GM10847 (cell line): ENCODE measurements around the gene ENGASE.

Experiments used
- POLR2A ChIP-seq: IDR thresholded peaks from 2 replicates; pipeline ENCODE4 v1.6.1; 2011; ENCODE audit not compliant: insufficient read length; ENCODE audit errors: extremely low read depth

ENGASE gene

DNA sequence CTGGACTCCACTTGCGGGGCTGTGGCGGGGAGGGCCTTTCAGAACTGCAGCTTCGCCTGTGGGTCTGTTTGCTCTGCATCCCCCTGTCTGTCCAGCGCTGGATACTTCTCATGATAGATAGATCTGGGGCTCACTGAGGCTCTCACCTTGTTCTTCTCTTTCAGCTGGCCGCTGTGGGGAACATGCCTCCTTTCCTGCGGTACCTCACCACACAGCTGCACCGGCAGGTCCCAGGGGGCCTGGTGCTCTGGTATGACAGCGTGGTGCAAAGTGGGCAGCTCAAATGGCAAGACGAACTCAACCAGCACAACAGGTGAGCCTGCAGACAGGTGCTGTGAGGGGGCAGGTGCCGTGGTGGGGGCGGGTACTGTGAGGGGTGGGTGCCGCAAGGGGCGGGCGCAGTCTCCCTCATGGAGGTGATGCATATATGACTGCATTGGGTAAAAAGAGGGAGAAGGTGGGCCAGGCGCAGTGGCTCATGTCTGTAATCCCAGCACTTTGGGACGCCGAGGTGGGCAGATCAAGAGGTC, 6.2 kb downstream of the ENGASE start:
- no peak for TF ChIP-seq POLR2A

DNA sequence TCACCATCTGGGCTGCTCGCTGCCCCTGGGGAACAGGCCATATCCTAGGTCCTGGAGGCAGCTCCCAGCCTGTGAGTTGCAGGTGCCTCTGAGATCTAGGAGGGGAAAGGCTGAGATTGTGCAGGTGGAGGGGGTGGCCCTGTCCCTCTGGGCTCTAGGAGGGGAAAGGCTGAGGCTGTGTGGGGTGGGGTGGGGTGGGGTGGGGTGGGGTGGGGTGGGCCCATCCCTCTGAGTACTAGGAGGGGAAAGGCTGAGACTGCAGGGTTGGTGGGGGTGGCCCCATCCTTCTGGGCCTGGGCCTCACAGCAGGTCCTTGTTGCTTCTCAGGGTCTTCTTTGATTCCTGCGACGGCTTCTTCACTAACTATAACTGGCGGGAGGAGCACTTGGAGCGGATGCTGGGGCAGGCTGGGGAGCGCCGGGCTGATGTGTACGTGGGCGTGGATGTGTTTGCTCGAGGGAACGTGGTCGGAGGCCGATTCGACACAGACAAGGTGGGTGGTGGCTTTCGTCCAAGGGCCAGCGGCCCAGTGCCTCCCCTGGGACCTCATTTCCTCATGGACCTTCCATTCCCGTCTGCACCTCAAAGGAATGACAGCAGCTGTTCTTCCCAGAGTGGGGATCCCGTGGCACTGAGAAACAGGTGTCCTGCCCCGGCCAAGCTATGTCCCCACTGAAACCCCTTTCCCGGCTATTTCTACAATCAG, 7.1 kb downstream of the ENGASE start:
- no peak for TF ChIP-seq POLR2A

DNA sequence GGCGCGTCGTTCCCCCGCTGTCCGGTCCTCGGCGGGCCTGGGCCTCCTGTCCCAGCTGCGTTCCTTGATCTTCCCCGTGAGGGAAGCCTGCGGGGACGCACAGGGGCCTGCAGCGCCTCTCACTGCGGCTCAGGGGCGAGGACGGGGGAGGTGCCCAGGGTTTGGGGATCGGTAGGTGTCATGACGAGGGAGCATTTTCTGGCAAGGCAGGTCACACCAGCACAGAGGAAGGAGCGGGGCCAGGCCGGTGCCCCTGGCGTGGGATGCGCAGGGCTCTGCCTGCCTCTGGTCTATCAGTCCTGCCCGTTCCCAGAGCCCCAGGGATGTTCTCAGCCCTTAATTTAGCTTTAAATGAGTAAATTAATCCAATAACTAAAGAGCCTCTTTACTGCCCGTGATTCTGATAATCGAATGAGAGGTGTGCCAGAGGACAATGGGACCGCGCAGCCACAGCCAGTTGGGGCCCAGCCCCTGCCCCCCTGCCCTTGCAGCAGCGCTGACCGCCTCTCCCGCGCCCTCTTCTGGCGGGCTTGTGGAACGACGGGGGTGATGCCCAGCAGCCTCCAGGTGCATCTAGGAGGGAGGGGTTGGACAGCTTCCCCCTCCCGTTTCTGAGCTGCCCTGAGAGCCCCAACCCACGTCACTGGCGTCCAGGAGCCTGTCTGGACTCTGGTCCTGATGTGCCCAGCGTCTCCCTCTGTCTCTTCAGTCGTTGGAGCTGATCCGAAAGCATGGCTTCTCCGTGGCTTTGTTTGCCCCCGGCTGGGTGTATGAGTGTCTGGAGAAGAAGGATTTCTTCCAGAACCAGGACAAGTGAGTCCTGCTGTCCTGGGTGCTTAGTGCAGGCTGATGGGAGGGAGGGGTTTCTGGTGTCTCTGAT, 7.9 kb downstream of the ENGASE start:
- no peak for TF ChIP-seq POLR2A

DNA sequence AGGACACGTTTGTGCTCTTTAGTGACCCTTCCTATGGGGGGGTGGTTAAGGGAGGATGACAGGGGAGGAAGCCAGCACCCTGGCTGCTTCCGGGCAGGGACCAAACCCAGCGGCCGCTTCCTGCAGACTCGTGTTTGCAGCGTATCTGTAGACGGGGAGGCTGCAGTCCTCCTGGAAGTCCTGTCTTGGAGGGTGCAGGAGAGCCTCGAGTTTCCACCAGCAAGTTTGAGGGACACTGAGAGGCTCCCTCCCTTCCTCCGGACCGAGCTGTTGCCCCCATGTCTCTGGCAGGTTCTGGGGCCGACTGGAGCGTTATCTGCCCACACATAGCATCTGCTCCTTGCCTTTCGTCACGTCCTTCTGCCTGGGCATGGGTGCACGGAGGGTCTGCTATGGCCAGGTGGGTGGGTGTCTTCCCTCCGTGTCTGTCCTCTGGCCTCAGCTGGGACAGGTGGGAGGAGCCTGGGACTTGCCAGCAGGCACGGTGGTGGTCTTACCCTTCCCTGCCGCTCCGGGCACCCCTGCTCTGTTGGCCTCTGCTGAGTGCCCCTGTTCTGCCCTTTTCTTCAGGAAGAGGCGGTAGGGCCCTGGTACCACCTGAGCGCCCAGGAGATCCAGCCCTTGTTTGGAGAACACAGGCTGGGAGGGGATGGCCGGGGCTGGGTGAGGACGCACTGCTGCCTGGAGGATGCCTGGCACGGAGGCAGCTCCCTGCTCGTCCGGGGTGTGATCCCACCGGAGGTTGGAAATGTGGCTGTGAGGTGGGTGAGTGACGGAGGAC, 8.8 kb downstream of the ENGASE start:
- TF ChIP-seq POLR2A: no peak

DNA sequence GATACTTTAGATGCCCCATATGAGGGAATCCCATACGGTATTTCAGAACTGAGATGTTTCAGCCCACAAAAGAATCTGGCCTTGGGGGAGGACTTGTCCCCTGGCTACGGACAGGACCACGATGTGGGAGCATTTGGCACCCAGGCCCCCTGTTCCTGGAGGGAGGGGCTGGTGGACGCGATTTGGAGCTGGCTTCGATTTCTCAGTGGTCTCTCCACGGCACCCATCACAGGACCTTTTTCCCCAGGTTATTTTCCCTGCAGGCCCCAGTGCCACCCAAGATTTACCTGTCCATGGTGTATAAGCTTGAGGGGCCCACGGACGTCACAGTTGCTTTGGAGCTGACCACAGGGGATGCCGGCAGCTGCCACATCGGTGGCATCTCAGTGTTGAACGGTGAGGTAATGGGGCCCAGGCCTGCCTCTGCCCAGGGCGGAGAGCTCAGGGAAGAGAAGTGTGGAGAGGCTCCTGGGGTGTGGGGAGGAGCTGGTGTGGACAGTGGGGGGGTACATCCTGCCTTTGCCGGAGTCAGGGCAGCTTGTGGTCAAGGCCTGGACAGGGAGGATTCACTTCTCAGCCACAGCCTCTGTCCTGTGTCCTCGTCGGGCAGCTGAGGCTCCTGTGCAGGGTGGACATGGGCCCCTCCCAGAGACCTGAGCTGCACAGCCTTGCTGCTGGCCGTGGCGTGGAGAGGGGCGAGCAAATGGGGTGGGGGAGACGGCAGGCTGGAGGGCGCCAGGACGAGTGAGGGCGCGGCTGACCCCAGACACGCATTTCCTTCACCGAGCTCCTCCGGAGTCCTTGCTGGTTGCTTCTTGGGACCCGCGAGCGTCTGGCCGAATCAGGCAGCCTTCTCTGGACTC, 9.9 kb downstream of the ENGASE start:
- no peak for TF ChIP-seq POLR2A

DNA sequence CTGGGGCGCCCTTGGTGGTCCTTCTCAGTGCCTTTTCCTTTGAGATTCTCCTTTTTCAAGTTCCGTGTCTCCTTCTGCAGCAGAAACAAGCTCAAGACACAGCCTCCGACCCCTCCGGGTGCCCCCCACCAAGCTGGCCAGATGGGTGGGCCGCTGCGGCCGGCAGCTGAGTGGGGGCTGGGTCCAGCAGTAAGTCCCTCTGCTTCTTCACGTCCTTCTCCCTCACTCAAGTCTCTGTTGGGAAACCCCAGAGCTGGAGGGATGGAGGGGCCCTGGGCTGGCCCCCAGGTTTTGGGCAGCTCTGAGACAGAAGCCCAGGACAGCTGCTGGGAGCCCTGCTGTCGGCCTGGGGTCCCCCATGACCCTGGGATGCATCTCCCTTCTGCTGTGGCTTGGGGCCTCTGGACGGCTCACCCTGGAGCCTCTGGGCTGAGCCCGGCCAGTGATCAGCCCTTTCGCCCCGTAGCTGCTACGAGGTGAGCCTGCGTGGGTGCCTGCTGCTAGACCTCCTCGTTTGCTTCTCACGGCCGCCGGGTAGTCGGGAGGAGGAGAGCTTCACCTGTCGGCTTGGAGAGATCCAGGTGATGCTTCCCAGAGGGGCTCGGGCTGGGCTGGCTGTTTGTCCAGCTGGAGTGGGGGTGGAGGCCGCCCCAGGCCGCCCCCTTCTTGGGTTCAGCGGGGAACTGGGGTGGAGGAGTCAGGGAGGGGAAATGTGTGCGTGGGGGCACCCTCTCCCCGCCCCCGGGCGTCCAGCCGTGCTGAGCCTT, 10.7 kb downstream of the ENGASE start:
- TF ChIP-seq POLR2A: no peak

DNA sequence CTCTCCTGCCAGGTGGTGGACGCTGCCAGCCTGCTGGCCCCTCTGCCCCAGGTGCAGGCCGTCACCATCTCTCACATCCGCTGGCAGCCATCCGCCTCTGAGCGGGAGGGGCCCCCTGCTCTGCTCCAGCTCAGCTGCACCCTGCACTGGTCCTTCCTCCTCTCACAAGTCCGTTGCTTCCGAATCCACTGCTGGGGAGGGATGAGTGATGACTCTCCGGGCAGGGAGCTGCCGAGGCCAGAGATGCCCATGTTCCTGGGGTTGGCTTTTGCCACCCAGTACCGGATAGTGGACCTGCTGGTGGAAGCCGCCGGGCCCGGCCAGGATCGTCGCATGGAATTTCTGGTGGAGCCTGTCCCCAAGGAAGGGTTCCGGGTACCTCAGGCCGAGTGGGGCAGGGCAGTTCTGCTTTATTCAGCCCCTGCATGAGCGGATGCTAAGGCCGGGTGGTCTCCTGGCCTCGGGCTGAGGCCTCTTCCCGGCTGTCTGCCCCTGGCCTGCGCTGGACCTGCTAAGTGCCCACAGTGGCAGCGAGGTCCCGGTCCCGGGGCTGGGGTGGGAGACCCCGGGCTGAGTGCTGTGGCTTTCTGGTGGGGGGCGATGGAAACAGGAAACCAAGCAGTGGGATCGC, 11.4 kb downstream of the ENGASE start:
- no peak for TF ChIP-seq POLR2A

DNA sequence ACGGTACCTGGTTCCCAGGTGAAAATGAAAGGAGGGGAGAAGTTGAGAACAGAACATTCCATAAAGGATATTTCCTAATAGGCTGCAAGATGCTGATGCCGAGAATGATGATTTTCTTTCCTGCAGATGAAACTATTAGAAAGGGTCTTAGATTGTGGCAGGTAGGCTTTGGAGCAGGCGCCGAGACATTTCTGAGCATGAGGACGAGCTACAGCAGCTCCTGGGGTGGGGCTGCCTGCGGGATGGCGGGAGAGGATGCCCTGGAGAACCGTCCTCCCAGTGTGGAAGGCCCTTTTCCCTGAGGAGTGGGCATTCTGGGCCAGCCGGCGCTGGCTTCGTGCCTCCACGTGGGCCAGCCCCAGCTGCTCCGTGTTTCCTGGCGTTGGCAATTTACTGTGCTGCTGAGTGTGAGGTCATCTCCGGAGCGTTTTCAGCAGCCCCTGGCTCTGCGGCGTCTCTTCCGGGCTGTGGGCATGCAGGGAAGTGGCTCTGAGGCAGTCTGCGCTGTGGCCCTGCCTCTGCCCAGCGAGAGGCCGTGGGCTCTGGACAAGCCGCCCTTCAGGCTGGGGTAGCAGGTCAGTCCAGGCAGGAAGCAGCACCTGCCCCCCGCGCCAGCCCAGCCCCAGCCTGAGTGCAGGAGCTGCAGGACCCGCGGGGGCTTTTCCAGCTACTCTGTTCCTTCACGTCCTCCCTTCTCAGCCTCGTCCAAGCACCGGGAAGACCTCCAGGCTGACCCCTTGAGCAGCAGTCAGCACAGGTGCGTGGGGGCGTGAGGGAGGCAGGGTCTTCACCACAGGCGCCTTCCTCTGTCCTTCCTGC, 12.2 kb downstream of the ENGASE start:
- no peak for TF ChIP-seq POLR2A

DNA sequence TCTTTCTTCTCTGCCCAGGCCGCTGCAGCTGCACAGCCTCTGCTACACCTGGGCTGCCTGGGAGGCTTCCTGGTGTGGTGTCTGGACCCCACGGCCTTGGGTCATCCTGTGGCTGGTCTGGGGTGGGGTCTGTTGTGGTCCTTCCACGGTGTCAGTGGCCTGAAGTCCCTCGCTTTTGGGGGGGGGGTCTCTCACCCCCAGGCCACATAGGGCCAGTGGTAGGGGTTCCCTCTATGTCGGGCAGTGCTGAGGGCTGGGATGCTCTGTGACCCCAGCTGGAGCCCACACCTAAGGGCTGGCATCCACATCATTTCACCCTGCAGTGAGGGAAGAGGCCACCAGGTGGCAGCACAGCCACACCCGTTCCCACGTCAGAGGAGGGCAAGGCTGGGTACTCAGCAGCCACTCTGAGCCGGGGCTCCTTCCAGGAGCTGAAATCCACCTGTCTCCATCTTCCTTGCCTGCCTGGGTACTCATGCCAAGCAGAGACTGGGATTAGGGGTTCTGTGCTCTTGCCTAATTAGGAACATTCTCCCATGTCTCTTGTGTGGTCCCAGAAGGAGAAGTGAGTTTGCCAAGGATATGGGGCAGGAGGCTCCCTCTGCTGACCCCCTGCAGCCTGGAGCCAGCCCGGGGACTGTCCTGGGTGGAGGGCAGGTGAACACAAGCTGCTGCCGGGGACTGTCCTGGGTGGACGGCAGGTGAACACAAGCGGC, 13.0 kb downstream of the ENGASE start:
- no peak for TF ChIP-seq POLR2A

DNA sequence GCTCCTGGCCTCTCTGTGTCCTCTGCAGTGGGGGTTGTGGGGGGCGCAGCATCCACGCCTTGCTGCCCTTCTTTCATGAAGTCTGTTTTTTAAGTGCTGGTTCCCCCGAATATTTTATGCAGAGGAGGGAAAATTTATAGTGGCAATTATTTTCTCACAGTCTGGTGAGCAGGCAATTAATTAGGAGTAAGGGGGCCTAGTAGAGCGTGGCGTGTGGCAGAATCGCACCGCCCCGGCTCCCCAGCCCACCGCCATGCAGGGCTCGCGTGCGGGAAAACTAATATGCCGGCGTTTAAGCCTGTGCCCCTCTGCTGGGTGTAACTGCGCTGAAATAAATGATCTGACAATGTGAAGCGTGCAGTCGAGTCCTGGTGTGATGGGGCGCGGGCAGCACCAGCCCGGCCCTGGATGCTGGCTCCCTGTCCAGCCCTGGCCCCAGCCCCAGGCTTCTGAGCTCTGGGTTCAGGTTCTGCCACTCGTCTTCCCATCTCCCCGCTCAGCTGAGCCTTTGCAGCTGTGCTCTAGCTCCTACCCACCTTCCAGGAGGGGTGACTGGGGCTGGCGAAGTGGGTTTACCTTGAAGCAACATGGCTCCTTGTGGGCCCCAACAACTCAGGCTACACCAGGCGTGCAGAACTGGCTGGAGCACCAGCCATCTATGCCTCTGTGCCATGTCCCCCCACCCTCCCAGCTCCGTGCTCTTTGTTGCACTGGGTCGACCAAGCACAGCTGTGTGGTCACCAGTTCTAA, 13.8 kb downstream of the ENGASE start:
- TF ChIP-seq POLR2A: no peak

DNA sequence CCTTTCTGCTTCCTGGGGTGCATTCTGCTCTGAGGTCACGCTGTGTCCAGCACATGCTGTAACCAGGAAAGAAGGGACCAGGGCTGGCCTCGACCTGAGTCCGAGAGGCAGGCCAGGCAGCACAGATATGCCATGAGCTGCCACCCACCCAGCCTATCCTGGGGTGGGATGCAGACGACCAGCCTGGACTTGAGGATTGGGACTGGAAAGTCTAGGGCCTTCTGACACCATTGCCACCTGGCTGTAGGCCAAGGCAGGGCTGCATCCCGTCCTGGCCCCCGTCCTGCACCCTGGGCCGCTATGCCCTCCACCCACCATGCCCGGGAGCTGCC, 14.3 kb downstream of the ENGASE start:
- TF ChIP-seq POLR2A: no peak
